Colonic mucosa (tissue), 4 donors: ENCODE data around the gene RNF112. TPM values are rescaled to one million over a fixed set of nuclear protein-coding genes. Genes with fewer than 3 reads are reported as not detected.

Experiments
- DNase-seq: peaks from one replicate; pipeline ENCODE4 v3.0.0-alpha.2; 2020
- H3K27ac ChIP-seq: fragments of 200-600 bp; one replicate; pipeline ENCODE4 v1.8.0; 2021
- H3K27me3 ChIP-seq: fragments of 200-600 bp; one replicate; pipeline ENCODE4 v1.8.0; 2021
- H3K36me3 ChIP-seq: fragments of 200-600 bp; one replicate; pipeline ENCODE4 v1.8.0; 2021
- H3K4me1 ChIP-seq: fragments of 200-600 bp; one replicate; pipeline ENCODE4 v1.8.0; 2021; ENCODE audit warnings: mild to moderate bottlenecking
- H3K4me3 ChIP-seq: fragments of 200-600 bp; one replicate; pipeline ENCODE4 v1.8.0; 2021
- H3K9ac ChIP-seq, 2 donors: one replicate each; pipeline ENCODE4 v1.7.0; 2013; ENCODE audit warnings: control low read depth in 2 of 2, low read depth in 2 of 2, low read length in 2 of 2
- H3K9me3 ChIP-seq: fragments of 200-600 bp; one replicate; pipeline ENCODE4 v1.8.0; 2021
- CTCF ChIP-seq: fragments of 200-600 bp; IDR thresholded peaks from one replicate; pipeline ENCODE4 v1.8.0; 2022; ENCODE audit warnings: antibody characterized with exemption, mild to moderate bottlenecking
- intact Hi-C: fragments of 100-400 bp; cut with DNase I; formaldehyde crosslinking; loops from one replicate; pipeline ENCODE4 v1.14.1; 2022
- total RNA-seq, 2 donors: library from RNA; stranded (reverse); fragmentation: NEBNext Ultra II Directional in 1 of 2; extraction: Animal tissue kit (Norgen Biotek cat#: 25700) in 1 of 2; gene quantifications; one replicate each; pipeline ENCODE4 v1.2.1, GENCODE V29; 2021
- donor health status: healthy.
- donor health status: DM: no; HTN: no; CAD: no.
- donor health status: DM: no; HTN: no; CAD: no.

The RNF112 gene
- total RNA-seq, 2 donors from 2014 or later, result 2.4 to 4.3 TPM

GRCh38 chr17:19368229-19368628 lies 42.8 kb upstream of the RNF112 start:
- TF ChIP-seq CTCF, result no peak
- Histone ChIP-seq H3K27ac (no peak overlapping the region), H3K36me3 (no peaks in the 10 kb centered on the region), H3K27me3 (no peaks in the 10 kb centered on the region), H3K4me1 (no peaks in the 10 kb centered on the region), H3K9me3 (no peaks in the 10 kb centered on the region), H3K4me3 (no peak overlapping the region), H3K9ac (no peak overlapping the region)
- no peak for DNase-seq
- intact Hi-C loops, result loop anchor here (10.0 kb wide), 1 partner anchor 397 kb away; no protein-coding TSS in a partner anchor

DNA sequence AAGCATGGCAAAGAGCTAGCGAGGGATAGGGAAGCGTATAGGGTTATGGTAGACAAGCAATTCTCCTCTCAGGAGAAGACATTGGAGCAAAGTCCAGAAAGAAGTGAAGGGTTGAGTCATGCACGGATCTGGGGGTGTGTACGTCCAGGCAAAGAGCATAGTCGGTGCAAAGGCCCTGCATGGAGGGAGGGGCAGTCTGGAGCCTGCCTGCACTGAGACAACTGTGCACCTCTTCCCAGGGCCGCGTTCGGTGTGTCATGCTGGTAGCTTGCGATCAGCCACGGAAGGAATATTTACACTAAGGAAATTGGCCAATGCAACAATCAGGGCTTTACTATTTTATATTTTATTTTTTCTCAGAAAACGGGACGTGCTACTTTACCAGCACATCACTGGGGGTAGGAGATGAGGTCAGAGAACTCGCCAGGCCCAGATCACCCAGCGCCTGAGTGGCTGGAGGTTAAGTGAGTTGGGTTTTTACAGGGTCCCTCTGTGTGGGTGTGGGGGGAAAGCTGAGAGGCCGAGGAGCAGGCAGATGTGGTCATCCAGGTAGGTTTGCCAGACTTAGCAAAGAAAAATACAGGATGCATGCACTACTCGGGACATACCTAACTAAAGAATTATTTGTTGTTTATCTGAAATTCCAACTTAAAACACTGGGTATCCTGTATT lies 41.8 kb upstream of the RNF112 start:
- H3K36me3 ChIP-seq, result no peaks in the 10 kb centered on the region
- H3K4me1 ChIP-seq, result no peaks in the 10 kb centered on the region
- TF ChIP-seq CTCF, result no peak
- no peaks in the 10 kb centered on the region for H3K27me3 ChIP-seq
- H3K9ac ChIP-seq, result no peak overlapping the region
- peak; percentile 66 for DNase-seq
- H3K4me3 ChIP-seq, result no peak overlapping the region
- H3K9me3 ChIP-seq, result no peaks in the 10 kb centered on the region
- intact Hi-C loops, result loop anchor here (10.0 kb wide), 1 partner anchor 396 kb away; no protein-coding TSS in a partner anchor
- no peak overlapping the region for H3K27ac ChIP-seq

GRCh38 chr17:19369846-19370492 lies 41.1 kb upstream of the RNF112 start:
- Histone ChIP-seq H3K9ac (no peak overlapping the region), H3K27me3 (no peaks in the 10 kb centered on the region), H3K9me3 (no peaks in the 10 kb centered on the region), H3K27ac (no peak overlapping the region), H3K4me1 (no peaks in the 10 kb centered on the region), H3K36me3 (no peaks in the 10 kb centered on the region), H3K4me3 (no peak overlapping the region)
- no peak for TF ChIP-seq CTCF
- DNase-seq, result peak; percentile 59
- intact Hi-C loops, result loop anchor here (10.0 kb wide), 1 partner anchor 395 kb away; no protein-coding TSS in a partner anchor

GRCh38 chr17:19370493-19370960 lies 40.5 kb upstream of the RNF112 start:
- Histone ChIP-seq H3K27ac (no peak overlapping the region), H3K9ac (no peak overlapping the region), H3K27me3 (no peaks in the 10 kb centered on the region), H3K9me3 (no peaks in the 10 kb centered on the region), H3K4me1 (no peaks in the 10 kb centered on the region), H3K36me3 (no peaks in the 10 kb centered on the region), H3K4me3 (no peak overlapping the region)
- no peak for DNase-seq
- intact Hi-C loops, result no loop called here
- TF ChIP-seq CTCF, result no peak

DNA sequence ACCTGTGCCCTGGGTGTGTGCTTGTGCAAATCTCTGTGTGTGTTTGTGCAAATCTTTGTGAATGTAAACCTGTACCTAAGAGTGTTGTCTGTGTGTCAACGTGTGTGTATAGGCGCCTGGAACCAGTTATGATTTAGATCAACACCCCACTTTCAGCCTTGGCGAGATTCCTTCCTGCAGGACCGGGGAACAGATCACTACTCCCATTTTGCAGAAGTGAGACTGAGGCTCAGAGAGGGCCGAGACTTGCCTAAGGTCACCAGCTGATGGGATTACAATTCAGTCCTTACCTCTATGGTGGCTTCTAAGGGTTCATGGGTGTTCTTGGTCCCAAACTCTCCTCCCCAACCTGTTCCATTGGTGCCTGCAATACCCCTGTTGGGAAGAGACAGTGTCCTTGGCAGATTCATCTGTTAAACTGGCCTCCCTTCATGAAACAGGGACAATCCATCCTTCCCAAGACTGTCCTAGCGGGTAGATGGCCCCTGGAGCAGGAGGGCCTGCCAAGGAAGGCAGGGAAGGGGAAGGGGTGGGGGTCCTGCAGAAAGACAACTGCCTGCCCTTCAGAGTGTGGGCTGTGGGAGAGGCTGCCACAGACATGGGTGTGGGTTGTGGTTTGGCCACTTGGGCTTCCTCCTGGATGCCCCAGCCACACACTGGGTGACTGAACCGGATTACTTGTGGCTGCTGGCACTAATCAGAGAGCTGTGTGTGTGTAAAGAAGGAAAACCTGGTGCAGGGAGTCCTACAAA lies 39.6 kb upstream of the RNF112 start:
- H3K4me1 ChIP-seq, result no peaks in the 10 kb centered on the region
- no peak for DNase-seq
- no peaks in the 10 kb centered on the region for H3K27me3 ChIP-seq
- no peaks in the 10 kb centered on the region for H3K36me3 ChIP-seq
- H3K27ac ChIP-seq, result no peak overlapping the region
- TF ChIP-seq CTCF, result no peak
- intact Hi-C loops, result no loop called here
- H3K9me3 ChIP-seq, result no peaks in the 10 kb centered on the region
- no peak overlapping the region for H3K9ac ChIP-seq
- H3K4me3 ChIP-seq, result no peak overlapping the region
